Dermis blood vessel endothelial cell (primary cell): ENCODE results near the gene TRIM68. TPM values are rescaled to one million over a fixed set of nuclear protein-coding genes. Genes with fewer than 3 reads are reported as not detected.

Source experiments
- DNase-seq: peaks from one replicate; pipeline ENCODE4 v3.0.0; 2010
- total RNA-seq: library from RNA; depleted of rRNA; stranded (reverse); fragments of >200 nt; gene quantifications from 2 replicates; pipeline ENCODE4 v1.2.3, GENCODE V29; 2014

The TRIM68 gene, protein sequence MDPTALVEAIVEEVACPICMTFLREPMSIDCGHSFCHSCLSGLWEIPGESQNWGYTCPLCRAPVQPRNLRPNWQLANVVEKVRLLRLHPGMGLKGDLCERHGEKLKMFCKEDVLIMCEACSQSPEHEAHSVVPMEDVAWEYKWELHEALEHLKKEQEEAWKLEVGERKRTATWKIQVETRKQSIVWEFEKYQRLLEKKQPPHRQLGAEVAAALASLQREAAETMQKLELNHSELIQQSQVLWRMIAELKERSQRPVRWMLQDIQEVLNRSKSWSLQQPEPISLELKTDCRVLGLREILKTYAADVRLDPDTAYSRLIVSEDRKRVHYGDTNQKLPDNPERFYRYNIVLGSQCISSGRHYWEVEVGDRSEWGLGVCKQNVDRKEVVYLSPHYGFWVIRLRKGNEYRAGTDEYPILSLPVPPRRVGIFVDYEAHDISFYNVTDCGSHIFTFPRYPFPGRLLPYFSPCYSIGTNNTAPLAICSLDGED
- total RNA-seq = 11.8 and 13.1 TPM in 2 replicates

DNA sequence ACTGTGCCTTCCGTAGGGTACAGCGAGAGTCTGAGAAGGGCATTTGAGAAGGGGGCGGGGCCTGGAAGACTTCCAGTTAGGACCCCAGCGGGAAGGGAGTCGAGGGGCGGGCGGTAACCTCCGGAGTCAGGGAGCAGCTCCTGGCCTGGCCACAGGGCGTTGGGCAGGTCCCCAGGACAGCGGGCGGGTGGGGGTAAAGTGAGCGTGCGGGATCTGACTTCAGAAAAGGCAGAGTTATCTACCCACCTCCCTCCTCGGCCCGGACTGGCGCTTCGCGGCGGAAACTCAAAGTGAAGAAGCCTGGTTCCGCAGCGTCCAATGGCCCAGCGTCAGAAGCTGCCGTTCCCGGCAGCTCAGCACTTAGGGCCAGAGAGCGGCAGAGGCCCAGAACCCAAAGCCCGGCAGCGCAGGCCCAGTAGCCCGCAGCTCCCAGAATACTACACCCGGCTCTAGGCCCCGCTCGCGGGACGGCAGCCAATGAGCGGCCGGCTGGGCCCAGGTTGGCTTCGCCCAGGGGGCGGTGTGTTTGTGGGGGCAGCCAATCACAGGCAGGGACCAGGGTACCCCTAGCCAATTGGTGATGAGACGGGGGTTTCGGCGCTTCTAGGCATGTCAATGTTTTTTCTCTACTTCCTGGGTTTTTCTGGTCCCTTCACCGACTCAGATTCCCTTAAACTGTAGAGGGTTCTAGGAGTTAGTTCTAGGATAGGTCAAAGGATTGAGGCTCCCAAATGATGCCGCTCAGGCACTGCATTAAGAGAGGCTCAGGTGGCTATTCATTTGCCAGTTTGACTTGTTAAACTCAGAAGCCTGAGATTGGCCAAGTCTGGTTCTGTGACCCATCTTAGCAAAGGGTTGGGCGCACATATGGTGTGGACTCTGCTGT, at the start of gene TRIM68:
TSS of gene TRIM68 (minus strand) at position 451 of the 886 bp plus-strand sequence. CDS start 2,727 bp downstream, outside the sequence.
- DNase-seq = peak; percentile 95

DNA sequence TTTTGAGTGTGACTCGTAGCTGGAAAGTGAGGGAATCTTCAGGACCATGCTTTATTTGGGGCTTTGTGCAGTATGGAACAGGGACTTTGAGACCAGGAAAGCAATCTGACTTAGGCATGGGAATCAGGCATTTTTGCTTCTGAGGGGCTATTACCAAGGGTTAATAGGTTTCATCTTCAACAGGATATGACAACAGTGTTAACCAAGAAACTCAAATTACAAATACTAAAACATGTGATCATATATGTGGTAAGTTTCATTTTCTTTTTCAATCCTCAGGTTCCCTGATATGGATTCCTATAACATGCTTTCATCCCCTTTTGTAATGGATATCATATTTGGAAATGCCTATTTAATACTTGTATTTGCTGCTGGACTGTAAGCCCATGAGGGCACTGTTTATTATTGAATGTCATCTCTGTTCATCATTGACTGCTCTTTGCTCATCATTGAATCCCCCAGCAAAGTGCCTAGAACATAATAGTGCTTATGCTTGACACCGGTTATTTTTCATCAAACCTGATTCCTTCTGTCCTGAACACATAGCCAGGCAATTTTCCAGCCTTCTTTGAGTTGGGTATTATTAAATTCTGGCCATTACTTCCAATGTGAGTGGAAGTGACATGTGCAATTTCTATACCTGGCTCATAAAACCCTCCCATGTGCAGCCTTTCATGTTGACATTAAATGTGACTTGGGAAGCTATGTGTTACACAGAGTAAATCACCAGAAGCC, 46.8 kb upstream of the TRIM68 start:
- DNase-seq = no peak

DNA sequence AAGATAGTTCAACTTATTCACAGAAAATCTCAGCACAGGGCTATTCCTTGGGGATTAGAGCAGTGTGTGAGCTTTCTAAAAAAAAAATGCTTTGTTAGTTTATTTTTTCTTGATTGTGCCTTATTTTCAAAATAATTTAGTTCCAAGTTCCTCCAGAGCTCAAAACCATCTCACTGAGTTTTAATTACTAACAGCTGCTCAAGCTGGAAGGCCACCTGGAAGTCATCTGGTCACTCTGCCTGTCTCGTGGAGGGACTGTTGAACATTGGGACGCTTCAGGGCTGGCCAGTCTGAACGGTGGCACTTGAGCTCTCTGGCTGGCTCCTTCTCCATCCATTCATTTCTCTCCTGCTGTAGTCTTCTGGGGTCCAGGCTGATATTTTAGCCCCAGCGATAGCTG, 39.7 kb upstream of the TRIM68 start:
- no peak for DNase-seq

DNA sequence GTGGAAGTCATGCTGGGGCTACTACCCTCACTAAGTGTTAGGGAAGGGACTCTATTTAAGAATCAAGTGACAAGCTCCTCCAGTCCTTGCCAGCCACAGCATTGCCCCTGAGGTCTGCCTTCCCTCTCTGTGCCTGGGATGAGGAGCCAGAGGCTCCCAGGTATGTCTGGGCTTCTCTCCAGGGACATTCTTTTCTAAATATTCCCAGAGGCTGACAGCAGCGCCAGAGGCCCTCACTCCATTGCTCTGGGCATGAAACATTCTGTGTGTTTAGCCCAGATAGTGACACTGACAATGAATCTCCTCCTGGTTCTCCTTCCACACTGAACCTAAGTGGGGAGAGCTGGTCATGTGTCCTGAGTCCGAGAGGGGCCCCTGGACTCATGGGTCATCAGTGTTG, 37.9 kb upstream of the TRIM68 start:
- DNase-seq = no peak

DNA sequence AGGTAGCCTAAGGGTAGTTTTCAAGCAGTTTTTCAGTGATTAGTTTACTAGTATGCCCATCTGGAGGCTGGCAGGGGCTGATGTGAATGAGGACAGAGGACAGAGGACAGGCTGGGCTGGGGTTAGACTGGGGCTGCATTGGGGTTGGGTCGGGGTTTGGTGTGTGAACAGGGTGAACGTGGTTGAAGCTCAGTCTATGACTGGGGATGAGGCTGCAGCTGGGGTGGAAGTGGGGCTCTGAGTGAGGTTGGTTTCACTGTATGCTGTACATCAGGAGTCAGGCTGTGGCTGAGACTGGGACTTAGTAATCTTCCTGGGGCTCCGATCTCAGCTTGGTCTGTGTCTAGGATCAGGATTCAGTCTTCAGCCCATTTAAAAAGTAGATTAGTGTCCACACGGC, 36.2 kb upstream of the TRIM68 start:
- no peak for DNase-seq

DNA sequence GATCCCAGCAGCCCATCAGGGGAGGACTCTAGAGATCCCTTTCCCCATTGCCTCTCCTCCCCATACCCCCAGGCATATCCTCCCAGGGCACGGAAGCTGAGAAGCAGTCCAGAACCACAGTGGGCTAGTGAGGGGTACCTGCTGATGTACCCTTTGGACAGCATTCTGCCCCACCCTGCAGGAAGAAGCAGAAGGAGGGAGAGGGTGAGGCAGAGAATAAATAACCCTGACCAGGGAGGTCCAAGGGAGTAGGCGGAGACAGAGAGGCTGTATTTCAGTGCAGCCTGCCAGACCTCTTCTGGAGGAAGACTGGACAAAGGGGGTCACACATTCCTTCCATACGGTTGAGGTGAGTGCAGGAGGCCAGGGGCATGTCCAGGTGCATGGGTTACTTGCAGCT, 35.7 kb upstream of the TRIM68 start, which contains the start of gene OR51E1:
TSS of gene OR51E1 (plus strand) at position 301 of the 400 bp plus-strand sequence. CDS start 8,545 bp downstream, outside the sequence.
- DNase-seq = no peak

DNA sequence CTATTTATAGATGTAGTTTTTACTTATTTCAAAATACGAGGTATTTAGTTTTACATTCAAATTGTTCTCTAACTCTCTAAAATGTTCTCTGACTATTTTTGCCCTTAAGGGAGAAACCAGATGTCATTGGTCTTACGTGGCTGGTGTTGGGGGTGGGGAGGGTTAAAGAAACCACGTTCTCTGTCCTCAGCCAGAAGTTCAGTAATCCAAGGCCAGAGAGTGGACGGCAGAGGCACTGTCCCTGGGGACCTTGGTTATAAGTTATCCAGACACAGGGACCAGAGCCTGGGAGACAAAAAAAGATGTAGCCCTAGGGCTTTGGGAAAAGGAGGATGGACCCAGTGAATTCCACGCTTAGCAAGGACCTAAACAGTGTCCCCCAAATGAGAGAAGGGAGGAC, 35.0 kb upstream of the TRIM68 start:
- DNase-seq = no peak

DNA sequence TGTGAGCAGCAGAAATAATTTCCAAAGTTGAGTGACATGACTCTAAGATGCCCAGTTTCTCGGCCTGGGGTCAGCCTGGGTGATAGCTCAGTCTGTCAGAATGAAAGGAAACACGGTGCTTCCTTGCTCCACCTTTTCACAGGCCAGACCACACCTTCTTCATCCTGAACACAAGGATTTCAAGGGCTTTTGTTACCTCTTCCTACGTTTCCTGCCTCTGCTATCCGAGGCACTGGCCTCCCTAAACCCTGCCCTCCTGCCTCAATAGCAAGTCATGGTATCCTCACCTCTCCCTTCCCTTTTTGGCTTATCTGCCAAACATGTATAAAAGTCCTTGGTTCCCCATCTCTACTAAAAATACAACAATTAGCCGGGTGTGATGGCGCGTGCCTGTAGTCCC, 34.0 kb upstream of the TRIM68 start:
- DNase-seq = no peak

DNA sequence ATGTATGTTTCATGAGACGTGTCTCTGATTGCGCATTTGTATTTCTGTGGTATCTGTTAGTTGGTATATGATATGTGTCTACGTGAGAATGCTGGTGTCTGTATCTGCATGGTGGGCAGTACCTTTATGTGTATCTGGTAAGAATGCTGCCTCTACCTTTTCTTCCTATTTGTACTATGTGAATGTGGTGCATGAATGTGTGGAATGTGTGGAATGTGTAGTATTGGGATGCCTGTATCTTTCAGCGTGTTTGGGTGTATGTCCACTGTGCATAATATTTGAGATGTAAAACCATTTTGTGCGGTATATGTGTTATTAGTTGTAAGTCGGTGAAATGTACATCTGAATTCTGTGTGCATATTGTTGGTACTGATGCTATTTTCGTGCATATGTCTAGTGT, 33.5 kb upstream of the TRIM68 start:
- no peak for DNase-seq

DNA sequence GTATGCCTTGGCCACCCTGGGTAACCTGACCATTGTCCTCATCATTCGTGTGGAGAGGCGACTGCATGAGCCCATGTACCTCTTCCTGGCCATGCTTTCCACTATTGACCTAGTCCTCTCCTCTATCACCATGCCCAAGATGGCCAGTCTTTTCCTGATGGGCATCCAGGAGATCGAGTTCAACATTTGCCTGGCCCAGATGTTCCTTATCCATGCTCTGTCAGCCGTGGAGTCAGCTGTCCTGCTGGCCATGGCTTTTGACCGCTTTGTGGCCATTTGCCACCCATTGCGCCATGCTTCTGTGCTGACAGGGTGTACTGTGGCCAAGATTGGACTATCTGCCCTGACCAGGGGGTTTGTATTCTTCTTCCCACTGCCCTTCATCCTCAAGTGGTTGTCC, 31.9 kb upstream of the TRIM68 start:
- no peak for DNase-seq

DNA sequence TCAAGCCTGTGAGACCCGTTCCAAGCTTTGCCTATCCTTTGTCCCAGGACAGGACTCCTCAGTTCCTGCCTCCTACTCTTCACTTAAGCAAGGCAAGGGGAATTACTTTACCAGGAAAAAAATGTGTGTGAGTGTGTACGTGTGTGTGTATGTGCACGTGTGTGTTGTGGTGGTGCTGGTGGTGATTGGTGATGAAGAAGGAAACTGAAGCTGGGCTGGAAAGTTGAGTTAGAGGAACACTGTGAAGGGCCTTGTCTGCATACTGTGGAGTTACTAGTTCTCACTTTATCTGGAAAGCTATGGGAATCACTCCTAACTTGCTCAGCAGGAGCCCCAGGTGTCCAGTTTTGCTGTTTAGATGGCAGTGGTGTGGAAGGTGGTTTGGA, 29.6 kb upstream of the TRIM68 start:
- no peak for DNase-seq

DNA sequence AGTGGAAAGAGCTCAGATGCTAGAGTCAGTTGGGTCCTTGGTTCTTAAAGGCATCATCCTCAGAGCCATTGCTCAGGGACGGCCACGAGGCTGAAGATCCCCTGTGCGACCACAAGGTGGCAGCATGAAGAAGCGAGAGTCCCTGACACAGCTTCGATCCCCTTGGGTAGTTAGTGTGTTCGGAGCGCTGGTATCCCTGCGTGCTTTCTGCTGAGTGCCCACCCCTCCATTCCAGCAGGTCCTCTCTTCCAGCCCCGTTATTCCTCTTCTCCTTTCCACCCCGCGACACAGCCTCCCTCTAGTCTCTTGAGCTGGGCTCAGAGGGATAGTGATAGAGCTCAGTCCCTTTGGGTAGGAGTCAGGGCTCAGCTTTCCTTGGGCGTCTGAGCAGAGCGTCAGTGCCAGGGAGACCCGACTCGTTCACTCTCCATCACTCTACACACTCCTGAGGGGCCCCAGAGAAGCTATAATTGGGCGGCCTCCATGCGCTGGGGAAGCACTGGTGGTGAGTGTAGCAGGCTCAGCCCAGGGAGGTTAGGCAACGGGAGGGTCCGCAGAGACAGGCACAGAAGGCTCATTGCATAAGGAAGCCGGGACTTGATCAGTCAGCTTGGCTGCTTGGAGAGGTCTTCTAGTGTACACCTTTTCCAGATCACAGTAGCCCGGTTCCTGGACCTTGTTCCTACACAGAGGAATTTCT, 29.1 kb upstream of the TRIM68 start, which contains the start of gene OR51D1:
TSS of gene OR51D1 (plus strand) at position 516 of the 700 bp plus-strand sequence. CDS start 2,314 bp downstream, outside the sequence.
- DNase-seq = peak; percentile 80

DNA sequence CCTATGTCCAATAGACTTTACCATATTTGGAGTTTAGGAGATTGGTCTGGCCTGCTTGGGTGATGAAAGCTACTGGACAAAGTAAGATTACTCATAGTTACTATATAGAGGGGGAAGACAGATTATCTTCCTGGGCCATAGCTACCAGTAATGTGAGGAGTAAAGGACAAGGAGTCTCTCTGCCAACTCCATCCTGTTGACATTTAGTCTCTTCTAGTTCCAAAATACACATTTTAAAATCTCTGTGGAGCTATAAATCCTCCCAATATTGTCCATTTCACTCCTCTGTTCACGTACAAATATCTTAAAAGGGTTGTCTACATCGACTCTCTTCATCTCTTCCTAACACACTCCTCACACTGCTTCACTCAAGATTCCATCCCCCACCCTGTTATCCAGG, 28.1 kb upstream of the TRIM68 start:
- DNase-seq = no peak

DNA sequence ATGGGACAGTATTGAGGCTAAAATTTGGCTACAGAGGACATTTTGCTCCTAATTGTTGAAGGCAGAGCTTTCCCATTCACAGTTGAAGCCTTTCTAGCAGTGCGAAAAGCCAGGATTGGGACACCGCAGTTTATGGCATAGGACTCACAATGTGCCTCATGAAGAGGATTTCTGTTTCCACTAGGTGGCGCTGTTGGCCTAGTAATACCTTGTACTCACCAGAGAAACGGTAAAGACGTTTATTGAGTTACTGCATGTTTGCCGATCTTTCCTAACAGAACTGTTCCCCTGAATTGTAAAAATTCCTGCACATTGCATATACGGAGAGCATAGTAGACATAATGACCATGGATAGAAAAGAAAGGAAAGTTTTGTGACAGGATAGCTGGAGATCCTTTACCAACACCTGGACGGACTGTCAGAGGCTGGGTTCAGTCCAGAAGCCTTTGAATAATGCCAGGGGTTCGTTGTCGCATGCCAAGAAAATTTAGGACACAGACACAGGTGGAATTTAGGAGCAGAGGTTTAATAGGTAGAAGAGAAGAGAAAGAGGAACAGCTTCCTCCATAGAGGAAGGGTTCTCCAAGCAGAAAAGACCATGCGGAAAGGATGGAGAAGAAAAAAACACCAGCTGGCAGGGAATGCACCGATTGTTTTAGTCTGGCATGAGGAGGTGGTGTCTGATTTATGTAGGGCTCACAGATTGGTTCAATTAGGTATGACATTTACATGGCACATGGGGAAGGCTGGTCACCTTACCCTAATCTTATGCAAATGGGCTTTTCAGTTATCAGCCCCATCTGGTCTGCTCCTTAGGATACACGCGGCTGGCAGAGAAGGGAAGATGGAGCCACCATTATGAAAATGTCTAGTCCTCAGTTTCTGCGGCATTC, 18.4 kb upstream of the TRIM68 start:
- peak; percentile 75 for DNase-seq

DNA sequence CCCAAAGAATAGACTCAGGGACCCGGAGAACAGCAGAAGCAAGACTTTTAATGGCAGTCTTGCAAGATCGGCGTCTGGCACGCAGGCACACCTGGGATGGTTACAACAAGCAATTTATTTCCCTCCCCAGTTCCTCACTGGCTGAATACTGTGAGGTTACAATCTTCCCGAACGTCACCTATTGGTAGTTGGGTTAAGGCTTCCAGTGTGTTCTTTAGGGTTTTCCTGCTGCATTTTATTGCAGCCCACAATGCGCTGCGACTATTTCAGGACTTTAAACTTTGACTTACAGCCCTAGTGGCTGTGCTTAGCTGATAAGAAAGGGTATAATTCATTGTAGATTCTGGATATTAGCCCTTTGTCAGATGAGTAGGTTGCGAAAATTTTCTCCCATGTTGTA, 11.5 kb upstream of the TRIM68 start:
- no peak for DNase-seq

DNA sequence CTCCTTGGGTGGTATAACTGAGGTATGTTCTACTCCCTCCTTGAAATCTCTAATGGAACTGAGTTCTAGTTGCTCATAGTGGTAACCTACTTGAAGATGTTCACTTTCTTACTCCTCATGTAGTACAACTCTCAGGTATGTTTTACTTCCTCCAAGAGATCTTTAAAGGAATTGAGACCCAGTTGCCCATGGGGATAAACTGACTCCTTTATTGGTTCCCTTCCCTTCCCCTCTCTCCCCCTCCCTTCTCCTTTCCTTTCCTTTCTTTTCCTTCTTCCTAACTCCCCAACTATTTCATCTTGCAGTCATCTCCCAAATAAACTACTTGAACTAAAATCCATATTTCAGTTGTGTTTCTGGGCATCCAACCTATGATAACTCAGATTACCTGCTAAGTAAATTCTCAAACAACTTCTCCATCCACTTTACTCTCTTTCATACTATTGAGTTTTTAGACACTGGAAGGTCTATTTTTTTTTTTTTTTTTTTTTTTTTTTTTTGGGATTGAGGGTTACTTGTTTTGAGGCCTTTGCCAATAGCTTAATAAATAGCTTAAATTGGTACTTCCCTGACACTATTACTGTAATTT, 7.9 kb upstream of the TRIM68 start:
- DNase-seq = no peak

DNA sequence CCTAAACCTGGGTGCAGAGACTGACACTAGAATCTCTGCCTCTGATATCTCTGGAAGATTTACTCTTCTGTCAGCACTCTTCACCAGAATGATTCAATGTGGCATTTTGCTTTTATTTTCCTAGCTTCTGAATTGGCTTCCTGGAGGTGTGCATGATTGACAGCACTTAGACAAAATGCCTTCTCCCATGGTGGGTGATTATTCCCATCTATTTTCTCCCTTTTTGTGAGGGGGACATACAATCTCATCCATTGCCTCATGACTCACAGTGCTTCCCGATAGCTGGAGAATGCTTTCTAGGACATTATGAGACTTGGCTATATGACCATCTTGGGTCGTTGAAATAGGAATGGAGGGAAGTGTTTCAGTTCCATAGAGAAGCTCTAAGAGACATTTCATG, 4.0 kb upstream of the TRIM68 start:
- no peak for DNase-seq

DNA sequence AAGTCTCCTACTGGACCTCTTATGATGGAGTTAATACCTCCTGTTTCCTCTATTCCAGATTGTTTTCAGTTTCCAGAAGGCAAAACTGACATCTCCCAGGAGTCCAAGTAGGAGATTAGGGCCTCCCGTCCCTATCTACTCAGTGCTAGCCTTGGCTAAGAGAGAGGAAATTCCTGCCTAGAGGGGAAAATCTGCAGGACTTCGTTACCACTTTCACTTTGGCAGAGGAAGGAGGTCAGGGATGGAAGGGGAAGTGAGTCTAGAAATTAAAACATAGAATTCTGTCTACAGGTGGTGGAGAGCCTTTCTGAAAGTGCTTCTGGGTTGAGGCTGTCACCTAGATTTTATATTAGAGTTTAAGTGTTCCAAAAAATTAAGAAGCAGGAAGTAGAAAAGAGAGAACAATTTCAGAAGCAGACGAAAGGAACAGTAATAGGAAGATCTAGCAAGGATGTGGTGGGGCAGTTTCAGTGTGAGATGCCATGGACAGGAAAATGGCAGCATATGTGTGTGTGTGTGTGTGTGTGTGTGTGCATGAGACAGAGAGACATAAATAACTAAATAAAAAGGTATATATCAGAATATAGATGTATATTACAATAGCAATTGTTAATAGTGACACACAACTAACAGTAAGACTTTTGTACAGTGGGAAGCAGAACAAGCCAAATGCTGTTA, 2.4 kb upstream of the TRIM68 start:
- peak; percentile 10 for DNase-seq

DNA sequence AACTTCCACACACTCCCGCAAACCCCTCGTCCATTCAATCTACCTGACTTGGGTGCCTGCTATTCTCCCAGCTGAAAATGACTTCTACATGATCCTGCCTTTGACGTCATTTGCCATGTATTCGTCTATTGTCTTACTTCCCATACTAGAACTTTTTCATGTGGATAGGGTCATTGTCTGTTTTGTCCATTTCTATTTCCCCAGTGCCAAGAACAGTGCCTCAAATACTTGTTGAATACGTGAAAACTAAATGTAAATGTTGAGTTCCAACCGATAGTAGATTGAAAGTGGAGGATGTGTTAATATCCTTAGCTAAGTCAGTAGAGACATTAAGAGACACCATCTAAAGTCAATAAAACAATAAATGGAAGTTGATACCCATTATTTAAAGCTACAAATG, 935 bp downstream of the TRIM68 start:
- DNase-seq = peak; percentile 49
